HG03521 (cell line): ENCODE results near the gene ERGIC1.

Experiments used
- ATAC-seq: cut with Tn5 transposase; IDR thresholded peaks from one replicate; pipeline ENCODE4 v1.9.1; 2021; ENCODE audit warnings: mild to moderate bottlenecking, moderate library complexity; ENCODE audit not compliant: unreplicated experiment

Gene ERGIC1

GRCh38 chr5:172940268-172941066, 106.4 kb downstream of the ERGIC1 start:
- ATAC-seq = no peak

GRCh38 chr5:172941067-172941516, 107.0 kb downstream of the ERGIC1 start:
- ATAC-seq = no peak

GRCh38 chr5:172942556-172942955, 108.5 kb downstream of the ERGIC1 start:
- no peak for ATAC-seq

GRCh38 chr5:172943283-172943841, 109.3 kb downstream of the ERGIC1 start:
- no peak for ATAC-seq

GRCh38 chr5:172943906-172944305, 109.9 kb downstream of the ERGIC1 start:
- no peak for ATAC-seq

GRCh38 chr5:172944741-172945140, 110.7 kb downstream of the ERGIC1 start:
- no peak for ATAC-seq

GRCh38 chr5:172945151-172945550, 111.1 kb downstream of the ERGIC1 start:
- no peak for ATAC-seq

GRCh38 chr5:172946146-172946545, 112.1 kb downstream of the ERGIC1 start:
- no peak for ATAC-seq

GRCh38 chr5:172949426-172949825, 115.4 kb downstream of the ERGIC1 start:
- no peak for ATAC-seq

- ATAC-seq = no peak
These were observed 116.3 kb downstream of the ERGIC1 start for GRCh38 chr5:172950176-172950965.

GRCh38 chr5:172951371-172952033, 117.5 kb downstream of the ERGIC1 start:
- no peak for ATAC-seq

GRCh38 chr5:172952034-172952511, 118.0 kb downstream of the ERGIC1 start:
- ATAC-seq = no peak

- no peak for ATAC-seq
These were observed 120.0 kb downstream of the ERGIC1 start for GRCh38 chr5:172953776-172954675.

GRCh38 chr5:172954751-172955159, 120.7 kb downstream of the ERGIC1 start:
- no peak for ATAC-seq

- ATAC-seq = no peak
These were observed 122.2 kb downstream of the ERGIC1 start for GRCh38 chr5:172956228-172956627.

- no peak for ATAC-seq
These were observed 122.9 kb downstream of the ERGIC1 start for GRCh38 chr5:172956936-172957335.

- ATAC-seq = no peak
These were observed 123.4 kb downstream of the ERGIC1 start for GRCh38 chr5:172957458-172957857.

GRCh38 chr5:172958331-172959046, 124.4 kb downstream of the ERGIC1 start:
- peak; percentile 64 for ATAC-seq
